Mesothelial cell of epicardium (in vitro differentiated cells): ENCODE results near the gene ADGRD1. TPM values are rescaled to one million over a fixed set of nuclear protein-coding genes. Genes with fewer than 3 reads are reported as not detected.

ENCODE experiments used
- DNase-seq, 2 experiments: peaks; one replicate each; pipeline ENCODE4 v3.0.0; 2021; ENCODE audit warnings: low spot score in 2 of 2; ENCODE audit not compliant: unreplicated experiment in 2 of 2
- H3K27ac Mint-ChIP-seq: 2 replicates; pipeline ENCODE4 v1.8.0; 2021; ENCODE audit warnings: mixed read lengths
- H3K27me3 Mint-ChIP-seq: 2 replicates; pipeline ENCODE4 v1.8.0; 2021; ENCODE audit warnings: low read depth, mixed read lengths
- H3K36me3 Mint-ChIP-seq: 2 replicates; pipeline ENCODE4 v1.8.0; 2021; ENCODE audit warnings: mixed read lengths
- H3K4me1 Mint-ChIP-seq: 2 replicates; pipeline ENCODE4 v1.8.0; 2021; ENCODE audit warnings: mixed read lengths
- H3K4me3 Mint-ChIP-seq: 2 replicates; pipeline ENCODE4 v1.8.0; 2021; ENCODE audit warnings: mild to moderate bottlenecking, moderate library complexity, mixed read lengths
- H3K9me3 Mint-ChIP-seq: 2 replicates; pipeline ENCODE4 v1.8.0; 2021; ENCODE audit warnings: mixed read lengths
- CTCF ChIP-seq: fragments of 200-600 bp; sonication (generic); IDR thresholded peaks from one replicate; pipeline ENCODE4 v1.5.0; 2021; ENCODE audit warnings: antibody characterized with exemption; ENCODE audit not compliant: unreplicated experiment
- total RNA-seq: library from RNA; stranded (reverse); gene quantifications from 3 replicates; pipeline ENCODE4 v1.2.1, GENCODE V29; 2021

Gene ADGRD1
- total RNA-seq, 1 donor from 2014 or later = 7.2 TPM

GRCh38 chr12:131002216-131002631 is 48.5 kb downstream of the ADGRD1 start:
- Mint-ChIP-seq H3K4me1 (peaks cover 3% of the 10 kb centered on the region), H3K27me3 (no peaks in the 10 kb centered on the region), H3K36me3 (peaks cover 2% of the 10 kb centered on the region), H3K9me3 (peaks cover 17% of the 10 kb centered on the region), H3K27ac (no peak overlapping the region), H3K4me3 (no peak overlapping the region)
- no peak for DNase-seq
- no peak for TF ChIP-seq CTCF

GRCh38 chr12:131003036-131003715 is 49.5 kb downstream of the ADGRD1 start:
- TF ChIP-seq CTCF = no peak
- Mint-ChIP-seq H3K36me3 (peaks cover 2% of the 10 kb centered on the region), H3K27me3 (no peaks in the 10 kb centered on the region), H3K4me1 (peaks cover 3% of the 10 kb centered on the region), H3K9me3 (peaks cover 17% of the 10 kb centered on the region), H3K4me3 (no peak overlapping the region), H3K27ac (no peak overlapping the region)
- no peak for DNase-seq

- Mint-ChIP-seq H3K27me3 (no peaks in the 10 kb centered on the region), H3K27ac (no peak overlapping the region), H3K9me3 (peaks cover 13% of the 10 kb centered on the region), H3K36me3 (peaks cover under 1% of the 10 kb centered on the region), H3K4me3 (no peak overlapping the region), H3K4me1 (peaks cover 3% of the 10 kb centered on the region)
- no peak for DNase-seq
- TF ChIP-seq CTCF = no peak
These were observed 50.0 kb downstream of the ADGRD1 start for GRCh38 chr12:131003716-131004045.

- H3K4me3 Mint-ChIP-seq = no peak overlapping the region
- DNase-seq = no peak
- H3K9me3 Mint-ChIP-seq = peaks cover 8% of the 10 kb centered on the region
- no peak for TF ChIP-seq CTCF
- peaks cover 3% of the 10 kb centered on the region for H3K4me1 Mint-ChIP-seq
- no peaks in the 10 kb centered on the region for H3K27me3 Mint-ChIP-seq
- H3K27ac Mint-ChIP-seq = no peak overlapping the region
- H3K36me3 Mint-ChIP-seq = no peaks in the 10 kb centered on the region
These were observed 50.5 kb downstream of the ADGRD1 start for GRCh38 chr12:131004166-131004565.

- Mint-ChIP-seq H3K4me1 (peaks cover 3% of the 10 kb centered on the region), H3K27ac (no peak overlapping the region), H3K27me3 (no peaks in the 10 kb centered on the region), H3K4me3 (no peak overlapping the region), H3K36me3 (no peaks in the 10 kb centered on the region), H3K9me3 (no peaks in the 10 kb centered on the region)
- TF ChIP-seq CTCF = no peak
- DNase-seq = no peak
These were observed 51.7 kb downstream of the ADGRD1 start for GRCh38 chr12:131005161-131006035.
